NK-92 (cell line): ENCODE data around the gene HIVEP2.

ENCODE experiments used
- DNase-seq: peaks from one replicate; lab custom pipeline; 2025; ENCODE audit not compliant: unreplicated experiment; lab: John Stamatoyannopoulos, UW

The HIVEP2 gene

DNA sequence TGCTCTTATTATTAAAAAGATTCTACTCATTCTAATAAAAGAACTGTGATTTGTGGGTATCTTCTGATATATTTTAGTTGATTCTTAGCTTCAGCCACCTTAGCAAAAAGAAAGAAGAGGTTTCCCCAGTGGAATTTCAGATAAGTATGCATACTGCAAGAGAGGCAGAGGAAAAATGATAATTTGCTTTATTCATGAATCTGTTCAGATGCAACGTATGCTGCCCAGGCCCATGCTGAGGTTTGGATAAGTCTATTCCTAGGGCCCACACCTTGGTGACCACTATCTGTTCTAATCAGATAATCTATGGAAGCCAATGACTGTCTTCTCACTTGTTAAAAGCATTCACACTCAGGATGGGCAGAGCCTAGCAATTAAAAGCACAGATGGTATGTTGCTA, 194.0 kb downstream of the HIVEP2 start:
- DNase-seq: no peak

DNA sequence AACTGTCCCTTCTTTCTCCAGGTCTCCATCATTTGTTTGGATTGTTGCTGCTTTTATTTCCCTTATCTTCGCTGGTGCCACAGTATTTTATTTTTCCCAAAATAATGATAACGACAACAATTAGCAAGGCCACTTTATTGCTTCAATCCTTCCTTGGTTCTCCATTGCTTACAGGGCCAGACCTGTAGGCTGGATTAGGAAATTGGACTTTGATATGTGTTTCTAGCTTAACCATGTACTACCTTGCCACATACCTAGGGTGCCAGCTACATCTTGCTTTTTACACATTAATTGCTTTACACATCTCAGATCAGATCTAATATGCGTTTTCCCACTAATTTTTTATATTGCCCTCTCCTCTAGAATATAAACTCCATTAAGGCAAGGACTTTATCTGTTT, 195.4 kb downstream of the HIVEP2 start:
- no peak for DNase-seq

DNA sequence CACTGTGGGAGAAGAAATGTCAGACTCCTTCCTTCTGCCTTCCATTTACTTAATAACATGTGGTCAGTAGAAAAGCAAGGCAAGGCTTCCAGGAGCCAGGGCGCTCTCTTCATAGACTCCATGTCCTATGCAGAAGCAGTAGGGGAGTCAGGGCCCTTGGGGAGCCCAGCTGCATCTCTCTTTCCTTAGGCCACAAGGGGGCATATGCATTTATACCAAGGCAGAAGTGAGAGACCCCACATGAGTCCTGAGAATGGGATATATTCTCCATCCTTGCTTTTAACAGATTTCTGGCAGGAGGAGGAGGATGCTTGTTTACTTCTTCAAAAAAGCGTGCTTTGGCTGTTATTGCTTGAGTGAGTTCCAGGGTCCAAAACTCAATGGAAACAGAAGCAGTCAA, 198.5 kb downstream of the HIVEP2 start:
- DNase-seq: no peak

DNA sequence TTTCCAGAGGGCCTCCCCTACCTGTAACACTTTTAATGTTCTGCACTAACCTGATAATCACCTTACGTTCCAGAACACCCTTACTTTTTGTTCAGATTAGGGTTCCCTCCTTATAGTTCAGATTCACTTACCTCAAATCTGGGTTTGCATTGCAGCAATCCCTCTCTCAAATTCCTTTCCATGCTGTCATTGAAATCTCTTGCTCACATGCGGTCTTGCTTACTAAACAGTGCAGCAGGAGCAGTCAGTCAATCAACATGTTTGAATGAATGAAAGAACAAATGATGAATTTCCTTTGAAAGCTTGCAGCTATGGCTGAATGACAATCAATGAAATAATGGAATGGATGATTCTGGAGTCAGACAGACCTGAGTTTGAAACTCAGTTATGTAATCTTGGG, 200.1 kb downstream of the HIVEP2 start:
- no peak for DNase-seq

DNA sequence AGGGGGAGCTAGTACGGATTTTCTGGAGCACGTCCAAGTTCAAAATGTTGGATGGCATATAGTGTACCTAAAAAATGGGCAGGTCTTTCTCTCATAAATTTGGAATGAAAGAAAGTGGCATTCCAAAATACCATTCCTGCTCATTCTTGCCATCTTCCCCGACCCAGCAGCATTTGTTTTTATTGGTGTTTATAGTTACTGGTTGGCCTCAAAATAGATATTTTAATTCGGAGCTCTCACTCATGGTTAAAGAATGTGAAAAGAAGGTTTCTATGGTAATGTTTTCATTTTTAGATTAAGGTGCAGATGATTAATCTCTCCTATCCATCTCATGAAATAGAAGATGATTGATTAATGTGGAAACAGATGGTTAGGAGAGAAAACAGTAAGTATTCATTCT, 204.5 kb downstream of the HIVEP2 start:
- no peak for DNase-seq

DNA sequence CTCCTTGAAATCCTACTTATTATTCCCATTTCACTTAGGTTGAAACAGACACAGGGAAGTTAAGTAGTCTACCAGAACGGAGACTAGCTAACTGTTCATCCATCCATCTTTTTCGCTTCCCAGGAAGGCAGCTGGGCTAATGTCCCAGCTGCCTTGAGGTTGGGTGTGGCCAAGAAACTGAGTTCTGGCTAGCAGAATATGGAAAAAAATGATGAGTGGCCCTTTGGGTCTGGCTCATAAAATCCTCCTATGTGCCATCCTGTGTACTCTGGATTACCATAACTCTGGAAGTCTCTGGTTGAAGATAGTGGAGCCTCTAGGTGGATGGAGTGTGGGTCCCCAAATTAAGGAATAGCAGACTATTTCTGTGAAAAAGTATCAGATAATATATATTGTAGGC, 206.2 kb downstream of the HIVEP2 start:
- DNase-seq: no peak

DNA sequence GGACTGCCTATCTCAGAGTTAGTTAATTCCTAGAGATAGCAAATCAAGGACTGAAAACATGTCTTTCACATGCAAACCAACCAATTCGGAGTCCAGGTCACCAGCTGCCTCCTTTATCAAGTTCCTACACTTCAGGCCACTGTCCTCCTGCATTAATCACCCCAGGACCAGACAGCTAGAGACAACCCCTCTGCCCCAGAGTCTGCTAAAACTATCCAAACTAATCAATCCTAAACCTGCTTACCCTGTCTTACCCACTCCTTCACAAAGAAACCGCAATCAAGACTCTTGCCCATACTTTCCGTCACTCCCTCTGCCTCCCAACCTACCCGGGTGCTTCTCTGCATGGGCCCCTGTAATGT, 207.0 kb downstream of the HIVEP2 start:
- no peak for DNase-seq

DNA sequence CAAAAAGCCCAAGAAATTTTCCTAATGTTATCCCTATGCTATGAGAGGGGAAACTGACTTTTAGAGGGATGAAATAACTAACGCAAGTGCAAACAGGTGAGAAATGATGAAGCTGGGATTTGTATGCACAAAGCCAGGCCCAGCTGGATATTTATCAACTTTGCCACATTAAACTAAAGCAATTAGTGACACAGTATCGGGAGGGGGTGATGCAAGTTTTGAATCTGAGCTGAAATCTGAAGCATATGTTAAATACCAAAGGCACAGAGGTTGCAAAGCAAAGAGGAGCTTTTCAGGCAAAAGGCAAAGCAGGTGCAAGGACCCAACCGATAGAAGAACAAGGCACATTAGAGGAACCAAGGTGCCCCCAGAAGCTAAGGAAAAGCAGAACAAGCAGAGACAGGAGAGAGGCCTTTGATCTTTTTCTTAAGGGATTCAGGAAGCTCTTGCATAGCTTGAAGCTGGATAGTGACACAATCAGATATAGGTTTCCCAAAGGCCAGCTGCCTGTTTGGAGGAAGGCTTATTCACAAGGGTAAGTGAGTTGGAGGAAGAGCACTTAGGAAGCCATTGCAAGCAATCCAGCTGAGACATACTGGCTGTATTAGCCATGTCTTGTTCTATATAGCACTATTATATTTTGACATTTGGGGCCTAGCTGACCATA, 207.5 kb downstream of the HIVEP2 start:
- DNase-seq: no peak

DNA sequence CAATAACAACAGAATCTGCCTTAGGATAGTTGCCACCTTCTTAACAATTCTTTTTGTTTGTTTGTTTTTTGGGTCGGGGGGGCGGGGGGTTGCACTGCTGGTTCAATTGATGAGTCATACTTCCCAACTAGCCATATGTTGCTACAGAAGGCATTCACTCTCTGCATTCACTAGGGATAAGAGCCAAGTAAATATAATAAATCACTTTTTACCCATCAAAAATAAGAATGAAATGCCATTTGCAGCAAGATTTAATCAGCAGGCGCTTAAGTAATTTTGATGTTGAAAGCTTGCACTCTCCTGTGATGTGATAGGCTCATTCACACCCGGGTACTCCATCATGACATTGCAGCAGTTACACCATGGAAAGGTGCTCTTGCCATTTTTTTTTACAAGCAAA, 209.8 kb downstream of the HIVEP2 start:
- no peak for DNase-seq

DNA sequence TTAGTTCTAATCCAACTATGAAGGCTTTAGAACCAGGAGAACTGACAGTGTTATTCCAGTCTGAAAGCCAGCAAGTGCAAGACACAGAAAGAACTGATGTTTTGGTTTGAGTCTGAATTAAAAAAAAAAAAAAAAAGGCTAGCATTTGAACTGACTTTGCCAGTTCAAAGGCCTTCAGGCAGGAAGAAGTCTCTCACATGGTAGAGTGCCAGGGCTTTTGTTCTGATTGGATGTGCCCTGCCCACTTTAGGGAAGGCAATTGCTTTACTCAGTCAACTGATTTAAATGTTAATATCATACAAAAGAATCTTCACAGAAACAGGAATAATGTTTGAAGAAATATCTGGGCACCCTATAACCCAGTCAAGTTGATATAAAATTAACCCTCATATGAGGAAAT, 212.2 kb downstream of the HIVEP2 start:
- no peak for DNase-seq

DNA sequence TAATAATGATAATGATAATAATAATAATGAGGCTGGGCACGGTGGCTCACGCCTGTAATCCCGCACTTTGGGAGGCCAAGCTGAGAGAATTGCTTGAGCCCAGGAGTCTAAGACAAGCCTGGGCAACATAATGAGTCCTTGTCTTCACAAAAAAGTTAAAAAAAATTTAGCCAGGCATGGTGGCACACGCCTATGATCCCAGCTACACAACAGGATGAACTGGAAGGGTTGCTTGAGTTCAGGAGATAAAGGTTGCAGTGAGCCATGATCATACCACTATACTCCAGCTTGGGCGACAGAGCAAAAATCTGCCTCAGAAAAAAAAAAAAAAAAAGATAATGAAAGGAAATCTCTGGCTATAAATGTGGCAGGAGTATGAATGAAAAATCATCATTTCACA, 213.4 kb downstream of the HIVEP2 start:
- DNase-seq: no peak

DNA sequence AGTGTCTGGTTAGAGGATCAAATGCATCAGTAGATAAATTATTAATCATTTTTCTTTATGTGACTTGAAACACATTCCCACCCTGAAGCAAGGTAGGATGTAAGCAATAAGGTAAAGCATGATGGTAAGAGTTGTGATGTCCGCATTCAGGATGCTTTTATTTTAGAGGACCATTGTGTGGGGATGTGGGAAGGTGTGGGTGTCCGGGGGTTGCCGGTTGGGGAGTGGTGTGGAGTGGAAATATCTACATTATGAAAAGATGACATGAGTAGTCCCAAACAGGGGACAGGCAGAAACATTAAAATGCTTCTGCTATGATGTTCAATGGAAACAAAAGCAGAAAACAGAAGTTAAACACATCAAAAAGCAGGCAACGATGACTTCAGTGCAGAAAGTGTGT, 215.4 kb downstream of the HIVEP2 start:
- DNase-seq: no peak

DNA sequence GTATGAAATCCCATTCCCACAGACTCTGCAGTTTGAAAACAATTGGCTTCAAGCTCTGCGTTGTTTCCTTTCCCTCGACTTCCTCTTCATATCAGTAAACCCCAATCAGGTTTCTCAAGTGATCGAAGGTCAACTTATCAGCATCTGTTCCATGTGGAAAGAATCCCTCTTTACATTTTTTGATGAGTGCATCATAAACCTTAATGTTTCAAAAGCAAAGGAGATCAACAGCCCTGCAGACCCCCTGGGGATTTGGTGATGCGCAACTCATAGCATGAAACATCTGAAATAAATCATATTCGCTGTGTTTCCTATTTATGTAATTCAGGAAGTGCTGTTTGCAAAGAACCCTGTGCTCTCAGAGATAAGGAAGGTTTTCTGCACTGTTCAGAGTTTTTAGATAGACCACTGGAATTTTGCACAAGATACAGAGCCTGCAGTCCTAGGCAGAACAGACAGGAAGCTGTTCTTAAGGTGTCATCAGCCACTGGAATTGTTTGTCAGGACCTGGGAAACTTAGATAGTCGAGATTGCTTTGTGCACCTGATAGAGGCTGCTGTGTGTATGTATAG, 216.0 kb downstream of the HIVEP2 start:
- no peak for DNase-seq

DNA sequence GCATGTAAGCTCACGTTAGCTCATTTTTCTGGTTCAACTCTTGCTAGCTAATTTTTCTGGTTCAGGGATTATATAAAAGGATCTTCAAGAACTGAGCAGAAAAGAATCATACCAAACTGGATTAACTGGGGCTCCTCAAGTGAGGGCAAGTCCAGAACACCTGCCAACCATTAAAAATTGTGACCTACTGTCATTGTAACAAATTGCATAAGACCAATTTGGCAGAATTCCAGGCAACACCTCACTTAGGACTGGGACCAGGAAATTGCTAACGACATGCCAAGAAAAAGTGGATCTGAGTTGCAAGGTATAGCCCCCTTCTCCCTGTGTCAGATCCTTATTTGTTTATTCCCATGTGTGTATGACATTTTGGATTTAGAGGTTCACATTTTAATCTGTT, 216.6 kb downstream of the HIVEP2 start:
- DNase-seq: no peak

DNA sequence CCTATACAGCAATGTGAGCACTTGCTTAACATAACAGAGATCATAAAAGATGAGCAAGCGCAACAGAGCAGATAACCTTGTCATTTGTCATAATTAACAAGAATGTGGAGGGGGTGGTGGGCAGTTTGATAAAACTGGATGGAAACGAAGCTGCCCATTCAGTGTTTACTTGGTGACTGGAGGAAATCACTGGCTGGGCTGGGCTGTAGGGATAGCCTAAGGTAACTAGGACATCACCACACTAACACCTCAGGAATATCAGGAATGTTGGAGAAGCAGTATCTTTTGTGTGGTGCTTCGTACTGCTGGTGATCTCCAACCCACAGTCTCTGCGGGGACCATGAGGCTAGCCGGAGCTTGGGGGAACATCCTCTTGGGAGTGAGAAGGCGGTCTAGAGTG, 218.4 kb downstream of the HIVEP2 start:
- DNase-seq: no peak

DNA sequence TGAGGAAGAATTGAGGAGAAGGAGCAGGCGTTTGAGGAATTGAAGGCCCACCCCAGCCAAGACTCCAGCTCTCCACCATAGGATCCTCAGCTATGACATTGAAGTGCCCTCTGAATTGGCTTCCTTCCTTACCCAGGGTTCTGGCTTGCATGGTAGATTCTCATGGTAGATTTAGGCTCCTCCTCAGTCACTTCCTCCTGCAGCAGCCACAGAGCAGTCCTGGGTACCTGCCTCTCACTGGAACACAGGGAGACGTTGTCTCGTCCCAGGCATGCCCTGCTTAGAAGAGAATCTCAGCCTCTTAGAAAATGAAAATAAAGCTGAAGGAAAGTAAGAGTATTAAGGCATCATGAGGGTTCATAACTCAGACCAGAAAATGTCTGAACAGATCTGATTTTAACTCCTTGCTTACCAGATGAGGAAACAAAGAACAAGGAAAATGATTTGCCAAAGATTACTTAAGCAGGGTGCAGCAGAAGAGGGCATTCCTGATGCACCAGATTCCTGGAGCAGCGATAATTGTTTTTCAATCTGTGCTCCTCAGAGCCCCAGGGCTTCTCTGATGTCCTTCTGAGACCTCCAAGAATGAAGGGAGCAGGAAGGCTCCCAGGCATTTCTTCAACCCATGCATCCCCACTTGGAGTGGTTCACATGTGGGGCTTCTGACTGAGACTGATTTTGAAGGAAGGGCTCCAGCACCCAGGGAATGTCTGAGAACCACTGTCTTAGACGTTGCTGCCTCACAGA, 219.8 kb downstream of the HIVEP2 start:
- no peak for DNase-seq

DNA sequence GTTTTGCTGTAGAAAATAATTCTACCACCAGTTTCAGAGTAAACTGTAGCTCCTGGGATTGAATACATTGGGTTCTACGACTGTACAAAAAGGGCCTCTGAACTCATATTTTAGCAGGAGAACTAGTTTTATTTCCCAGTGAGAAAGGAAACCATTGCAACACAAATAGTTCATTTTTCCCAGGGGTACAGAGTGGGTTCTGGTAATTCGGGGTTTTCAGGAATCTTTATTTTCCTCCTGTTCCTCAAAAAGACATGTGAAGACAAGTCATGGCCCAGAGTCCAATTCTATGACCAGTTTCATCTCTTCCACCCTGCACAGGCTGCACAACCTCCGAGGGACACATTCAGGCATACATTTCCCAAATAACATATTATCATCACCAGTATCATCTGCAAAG, 222.1 kb downstream of the HIVEP2 start:
- DNase-seq: no peak

DNA sequence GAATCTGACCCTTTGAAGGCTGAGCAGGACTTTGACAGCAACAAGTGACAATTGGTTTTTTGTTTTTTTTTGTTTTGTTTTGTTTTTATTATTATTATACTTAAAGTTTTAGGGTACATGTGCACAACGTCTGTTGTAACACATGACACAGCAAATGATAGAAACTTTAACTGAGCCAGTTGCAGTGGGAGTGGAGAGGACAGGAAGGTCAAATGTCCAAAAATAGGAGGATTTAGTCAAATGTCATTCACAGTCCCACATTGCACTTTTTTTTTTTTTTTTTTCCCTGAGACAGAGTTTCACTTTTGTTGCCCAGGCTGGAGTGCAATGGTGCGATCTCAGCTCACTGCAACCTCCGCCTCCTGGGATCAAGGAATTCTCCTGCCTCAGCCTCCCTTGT, 223.0 kb downstream of the HIVEP2 start:
- no peak for DNase-seq

DNA sequence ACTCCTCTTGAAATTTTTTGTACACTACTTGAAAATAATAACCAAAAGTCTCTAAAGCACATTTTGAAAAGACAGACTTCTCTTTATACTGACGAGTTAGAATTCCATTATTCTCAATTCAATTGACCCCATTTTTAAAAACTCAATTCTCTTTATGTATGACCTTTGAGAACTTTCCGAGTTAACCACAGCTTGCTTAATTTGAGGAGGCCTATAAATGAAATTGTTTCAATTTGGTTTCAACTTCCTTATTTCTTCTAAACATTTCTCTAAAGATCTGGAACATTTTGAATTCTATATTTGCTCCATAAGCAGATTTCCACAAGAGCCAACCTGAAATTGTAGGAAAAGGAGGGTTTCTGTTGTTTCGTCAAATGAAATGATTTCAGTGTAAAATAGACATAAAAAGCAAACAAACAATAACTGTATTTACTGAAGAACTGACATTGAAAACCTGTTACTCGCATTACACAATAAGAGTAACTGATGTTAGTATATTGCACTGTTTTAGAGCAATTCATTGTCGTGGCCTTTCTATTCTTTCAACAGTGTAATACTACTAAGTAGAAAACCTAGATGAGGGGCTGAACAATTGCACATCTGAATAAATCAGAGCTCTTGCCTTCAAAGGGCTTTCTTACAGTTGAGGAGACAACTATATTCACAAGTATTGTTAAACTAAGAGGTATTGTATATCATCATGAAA, 223.6 kb downstream of the HIVEP2 start:
- DNase-seq: no peak

DNA sequence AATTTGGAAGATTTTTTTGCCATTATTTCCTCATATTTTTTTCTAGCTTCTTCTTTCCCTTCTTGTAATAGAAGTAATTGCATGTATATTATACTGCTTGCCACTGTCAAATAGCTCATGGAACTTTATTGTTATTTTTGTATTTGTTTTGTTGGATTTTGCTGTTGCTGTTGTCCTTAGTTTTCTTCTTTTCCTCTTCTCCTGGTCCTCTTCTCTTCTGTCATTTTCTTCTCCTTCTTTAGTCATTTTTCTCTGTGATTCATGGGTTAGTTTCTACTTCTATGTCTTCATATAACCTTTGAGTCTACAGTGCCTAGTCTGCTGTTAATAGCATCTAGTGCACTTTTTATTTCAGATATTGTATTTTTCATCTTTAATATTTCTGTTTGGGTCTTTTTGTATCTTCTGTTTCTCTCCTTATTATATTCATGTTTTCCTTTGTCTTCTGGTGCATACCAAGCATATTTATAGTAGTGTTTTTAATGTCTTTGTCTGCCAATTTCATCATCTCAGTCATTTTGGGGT, 226.2 kb downstream of the HIVEP2 start:
- DNase-seq: no peak

DNA sequence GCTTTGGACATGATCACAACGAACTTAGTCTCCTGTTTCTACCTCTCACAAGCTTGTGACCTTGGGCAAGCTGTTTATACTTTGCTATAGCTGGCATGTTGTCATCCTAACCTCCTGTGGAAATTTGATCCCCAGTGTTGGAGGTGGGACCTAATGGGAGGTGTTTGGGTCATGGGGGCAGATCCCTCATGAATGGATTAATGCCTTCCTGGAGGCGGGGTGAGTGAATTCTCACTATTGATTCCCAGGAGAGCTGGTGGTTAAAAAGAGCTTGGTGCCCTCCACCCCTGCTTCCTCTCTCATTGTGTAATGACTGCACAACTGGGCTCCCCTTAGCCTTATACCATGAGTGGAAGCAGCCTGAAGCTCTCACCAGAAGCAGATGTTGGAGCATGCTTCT, 228.9 kb downstream of the HIVEP2 start:
- no peak for DNase-seq
